H1 (cell line): Measurements from ENCODE around the gene TTC34. TPM values are rescaled to one million over a fixed set of nuclear protein-coding genes. Genes with fewer than 3 reads are reported as not detected.

ENCODE experiments used
- NRF1 ChIP-seq: IDR thresholded peaks from 2 replicates; pipeline ENCODE4 v1.6.1; 2011; ENCODE audit warnings: mild to moderate bottlenecking, low read depth, low read length, improper control_type of control experiment
- RXRA ChIP-seq: IDR thresholded peaks from 2 replicates; pipeline ENCODE4 v1.6.1; 2011; ENCODE audit warnings: low read depth, mild to moderate bottlenecking, low read length, moderate library complexity; ENCODE audit not compliant: insufficient read depth
- TCF12 ChIP-seq: IDR thresholded peaks from 2 replicates; pipeline ENCODE4 v1.6.1; 2011; ENCODE audit warnings: low read depth, mild to moderate bottlenecking, low read length
- TEAD4 ChIP-seq: IDR thresholded peaks from 2 replicates; pipeline ENCODE4 v1.6.1; 2012; ENCODE audit warnings: low read depth, low read length, inconsistent platforms, mixed read lengths
- polyA plus RNA-seq, 7 experiments: library from polyadenylated mRNA; depleted of rRNA in 3 of 7; stranded (reverse) in 5 of 7; unstranded in 2 of 7; fragments of >200 nt in 5 of 7; fragments of 200-250 nt in 2 of 7; gene quantifications; 1 replicate in 5 of 7; 2 replicates in 1 of 7; 4 replicates in 1 of 7; pipeline versions ENCODE4 v1.2.1 to v1.2.3, GENCODE V29; 2011 to 2013; ENCODE audit warnings: missing spikeins in 2 of 7, mixed read lengths in 2 of 7
- total RNA-seq: library from RNA; stranded (reverse); fragmentation: NEBNext Ultra II Directional; extraction: Animal tissue kit (Norgen Biotek cat#: 25700); gene quantifications from 2 replicates; pipeline ENCODE4 v1.2.1, GENCODE V29; 2021

Gene TTC34
- total and polyA plus RNA-seq, 2 of the 8 experiments (the other 6 are each of a cell fraction or from before 2014, with no cell fraction given): 0.23 to 0.50 TPM

DNA sequence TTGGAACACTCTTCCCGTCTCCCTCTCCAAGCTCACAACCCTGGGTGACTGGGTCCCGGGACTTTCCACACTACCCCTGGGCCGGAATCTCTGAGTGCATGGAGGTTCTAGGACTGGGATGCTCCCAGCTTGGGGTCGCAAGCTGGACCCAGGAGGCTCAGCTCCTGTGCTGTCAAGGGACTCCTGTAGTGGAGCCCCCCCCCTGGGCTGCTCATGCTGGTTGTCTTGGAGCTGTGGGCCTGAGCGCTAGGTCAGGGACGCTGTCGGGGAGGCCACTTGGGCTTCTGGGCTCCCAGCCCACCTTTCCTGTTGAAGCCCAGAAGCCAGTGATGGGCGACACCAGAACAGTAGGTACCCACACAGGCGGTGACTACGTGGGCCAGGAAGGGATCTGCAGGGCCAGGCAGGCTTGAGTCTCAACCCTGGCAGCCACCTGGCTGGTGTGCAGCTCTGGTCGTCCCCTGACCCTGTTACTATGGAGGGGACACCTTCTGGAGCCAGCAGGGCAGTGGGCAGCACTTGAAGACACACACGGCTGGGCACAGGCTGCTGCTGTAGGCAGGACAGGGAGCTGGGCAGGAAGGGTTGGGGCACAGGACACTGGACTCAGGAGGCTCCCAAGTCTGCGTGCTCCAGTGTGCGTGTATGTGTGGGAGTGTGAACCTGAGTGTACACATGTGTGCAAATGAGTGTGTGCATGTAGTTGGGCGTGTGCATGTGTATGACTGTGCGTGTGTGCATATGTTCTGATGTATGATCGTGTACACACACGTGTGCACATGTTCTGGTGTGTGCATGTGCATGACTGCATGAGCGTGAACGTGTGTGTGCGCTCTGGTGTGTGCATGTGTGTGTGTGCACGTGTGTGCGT, 171.6 kb downstream of the TTC34 start (continued):
- TF ChIP-seq NRF1 (no peak), RXRA (no peak), TCF12 (no peak), TEAD4 (no peak)
- TF ChIP-seq, all 59 proteins: peak for 0
